K562 (cell line): Measurements from ENCODE around the gene CWF19L2. TPM values are rescaled to one million over a fixed set of nuclear protein-coding genes. Genes with fewer than 3 reads are reported as not detected.

Experiments used
- ATAC-seq: fragments of 200-7000 bp; cut with Tn5 transposase; 3 replicates; pipeline ENCODE4 v1.9.1; 2020; ENCODE audit warnings: moderate library complexity
- BruUV-seq: library from RNA; stranded (reverse); fragments of 400-500 nt; replicated peaks from 2 replicates; lab custom pipeline; 2021; lab: Mats Ljungman, UMichigan
- CTCF ChIA-PET: fragments of 300-600 bp; formaldehyde crosslinking; extraction: SDS; loops from one replicate; lab custom pipeline; 2021; ENCODE audit warnings: low intra/inter-chr PET ratio; lab: Yijun Ruan, JAX
- POLR2A ChIA-PET: fragments of 300-600, 350-650 bp; sonication (Branson Sonifier 250); formaldehyde crosslinking; extraction: SDS; loops from one replicate; lab custom pipeline; 2021; ENCODE audit warnings: antibody characterized with exemption, inconsistent platforms; lab: Yijun Ruan, JAX
- DNase-seq, 4 experiments: peaks; one replicate each; pipeline versions ENCODE4 v3.0.0 to v3.0.0-alpha.2; 2011 to 2018; ENCODE audit warnings: low spot score in 3 of 4, mixed read lengths in 3 of 4; ENCODE audit errors: extremely low read depth in 1 of 4
- FAIRE-seq: peaks from 2 replicates; lab custom pipeline; 2011; peaks lifted over from hg19 to GRCh38; lab: Jason Lieb, UNC
- H2AFZ ChIP-seq: 2 replicates; pipeline ENCODE4 v1.6.0; 2011; ENCODE audit warnings: low read depth, low read length, control low read depth, inconsistent platforms
- H3K27ac ChIP-seq: fragments of 200-600 bp; 3 replicates; pipeline ENCODE4 v1.8.0; 2011; ENCODE audit warnings: low read depth, mild to moderate bottlenecking, control low read depth, inconsistent platforms, low read length, moderate library complexity, mixed read lengths; ENCODE audit errors: extremely low read depth
- H3K27me3 ChIP-seq, 2 experiments: fragments of 300-600 bp in 1 of 2; 2 replicates in 1 of 2; 3 replicates in 1 of 2; pipeline versions ENCODE4 v1.6.0 to v1.8.0; 2011; ENCODE audit warnings: inconsistent platforms in 2 of 2, low read length in 2 of 2, mild to moderate bottlenecking in 1 of 2, mixed read lengths in 1 of 2, moderate library complexity in 1 of 2; ENCODE audit not compliant: control insufficient read depth in 2 of 2, insufficient read depth in 2 of 2
- H3K36me3 ChIP-seq: fragments of 300-600 bp; 3 replicates; pipeline ENCODE4 v1.8.0; 2011; ENCODE audit warnings: mild to moderate bottlenecking, low read length, inconsistent platforms; ENCODE audit not compliant: control insufficient read depth, insufficient read depth
- H3K4me1 ChIP-seq, 2 experiments: fragments of 200-600 bp in 1 of 2; replicated peaks in 1 of 2; 2 replicates in 1 of 2; 3 replicates in 1 of 2; pipeline versions ENCODE4 v1.5.1 to v1.8.0; 2011; ENCODE audit warnings: inconsistent platforms in 2 of 2, low read length in 2 of 2, mild to moderate bottlenecking in 1 of 2, mixed read lengths in 1 of 2, moderate library complexity in 1 of 2; ENCODE audit not compliant: control insufficient read depth in 2 of 2, insufficient read depth in 2 of 2
- H3K4me2 ChIP-seq: 2 replicates; pipeline ENCODE4 v1.6.1; 2011; ENCODE audit warnings: low read length, control low read depth, inconsistent platforms, mixed read lengths; ENCODE audit not compliant: insufficient read depth
- H3K4me3 ChIP-seq: fragments of 200-600 bp; sonication (generic), shearing (Covaris generic); 2 replicates; pipeline ENCODE4 v1.5.1; 2016; ENCODE audit warnings: control low read depth, inconsistent platforms
- H3K79me2 ChIP-seq: fragments of 200-600 bp; 3 replicates; pipeline ENCODE4 v1.8.0; 2011; ENCODE audit warnings: low read length, inconsistent platforms; ENCODE audit not compliant: control insufficient read depth, insufficient read depth
- H3K9ac ChIP-seq, 2 experiments: 2 replicates each; pipeline versions ENCODE4 v1.6.0 to v1.6.1; 2011; ENCODE audit warnings: low read depth in 2 of 2, low read length in 2 of 2, control low read depth in 1 of 2, inconsistent platforms in 1 of 2, mild to moderate bottlenecking in 1 of 2, mixed read lengths in 1 of 2; ENCODE audit not compliant: insufficient read depth in 1 of 2
- H3K9me1 ChIP-seq: one replicate; pipeline ENCODE4 v1.6.0; 2011; ENCODE audit warnings: inconsistent platforms, mild to moderate bottlenecking, low read length, moderate library complexity; ENCODE audit not compliant: control insufficient read depth, insufficient read depth
- H3K9me3 ChIP-seq: replicated peaks from 2 replicates; pipeline ENCODE4 v1.5.1; 2011; ENCODE audit warnings: low read depth, low read length, inconsistent platforms; ENCODE audit not compliant: control insufficient read depth, insufficient read depth
- H4K20me1 ChIP-seq: replicated peaks from 2 replicates; pipeline ENCODE4 v1.6.1; 2011; ENCODE audit warnings: low read length, inconsistent platforms, mixed read lengths; ENCODE audit not compliant: control insufficient read depth, insufficient read depth
- BCL6 ChIP-seq: fragments of 250-450 bp; sonication (Bioruptor Pico); IDR thresholded peaks from 2 replicates; pipeline ENCODE4 v1.4.0; 2020
- CGGBP1 ChIP-seq: fragments of 250-450 bp; sonication (Bioruptor Pico); IDR thresholded peaks from 2 replicates; pipeline ENCODE4 v1.9.0; 2021; ENCODE audit warnings: mild to moderate bottlenecking
- FOXA3 ChIP-seq, 2 experiments: fragments of 450-650 bp in 1 of 2; sonication (generic) in 1 of 2; formaldehyde crosslinking; IDR thresholded peaks in 1 of 2; conservative IDR thresholded peaks in 1 of 2; 2 replicates each; pipeline versions ENCODE4 v1.4.0 to v1.8.0; 2020 to 2022; ENCODE audit warnings: mild to moderate bottlenecking in 2 of 2, missing genetic modification reagents in 1 of 2
- ID3 ChIP-seq, 2 experiments: fragments of 250-450 bp in 1 of 2; fragments of 450-650 bp in 1 of 2; sonication (Bioruptor Pico) in 1 of 2; IDR thresholded peaks; 2 replicates each; pipeline versions ENCODE4 v1.6.1 to v1.8.0; 2016 to 2021; ENCODE audit warnings: mild to moderate bottlenecking in 2 of 2, moderate library complexity in 2 of 2, missing compliant biosample characterization in 1 of 2, missing genetic modification characterization in 1 of 2
- NFIC ChIP-seq: fragments of 450-650 bp; IDR thresholded peaks from 2 replicates; pipeline ENCODE4 v1.6.1; 2017; ENCODE audit warnings: mild to moderate bottlenecking, inconsistent platforms
- NFIX ChIP-seq: fragments of 250-450 bp; sonication (Bioruptor Pico); IDR thresholded peaks from 2 replicates; pipeline ENCODE4 v1.4.0; 2020; ENCODE audit warnings: low read depth, mild to moderate bottlenecking, moderate library complexity
- PTRF ChIP-seq: fragments of 450-650 bp; IDR thresholded peaks from 2 replicates; pipeline ENCODE4 v1.6.1; 2016; ENCODE audit warnings: mild to moderate bottlenecking, missing genetic modification characterization, missing compliant biosample characterization
- SMAD4 ChIP-seq: fragments of 250-450 bp; sonication (Bioruptor Pico); conservative IDR thresholded peaks from 2 replicates; pipeline ENCODE4 v1.8.0; 2021; ENCODE audit warnings: inconsistent platforms, mild to moderate bottlenecking, moderate library complexity
- SUPT5H ChIP-seq: fragments of 450-650 bp; IDR thresholded peaks from 2 replicates; pipeline ENCODE4 v1.6.1; 2016
- UBTF ChIP-seq, 2 experiments: IDR thresholded peaks; 2 replicates each; pipeline ENCODE4 v1.6.1; 2012; ENCODE audit warnings: improper control_type of control experiment in 2 of 2, low read depth in 2 of 2, low read length in 2 of 2, borderline replicate concordance in 1 of 2
- USF1 ChIP-seq: sonication (generic); formaldehyde crosslinking; IDR thresholded peaks from 2 replicates; pipeline ENCODE4 v1.9.0; 2022; ENCODE audit warnings: mild to moderate bottlenecking, missing genetic modification reagents
- ZFX ChIP-seq: sonication (generic); formaldehyde crosslinking; IDR thresholded peaks from 2 replicates; pipeline ENCODE4 v1.8.0; 2022; ENCODE audit warnings: mild to moderate bottlenecking, missing genetic modification reagents, moderate library complexity
- WGBS: fragments of 100-300 bp; shearing (Covaris generic); methylation state at CpG from one replicate; pipeline ENCODE4 v1.1.6; 2016; ENCODE audit warnings: low coverage, mixed read lengths; ENCODE audit not compliant: insufficient coverage; ENCODE audit errors: missing lambda C conversion rate; 5-methylcytosine and 5-hydroxymethylcytosine counted together
- in situ Hi-C: fragments of 300-500 bp; cut with MboI; formaldehyde crosslinking; loops from 4 replicates; pipeline ENCODE4 v1.15.0; 2018; ENCODE audit warnings: inconsistent platforms, mixed read lengths
- intact Hi-C: fragments of 100-400 bp; cut with micrococcal nuclease; formaldehyde crosslinking; loops from 2 replicates; pipeline ENCODE4 v1.14.2; 2022
- polyA plus RNA-seq, 8 experiments: library from polyadenylated mRNA; depleted of rRNA in 4 of 8; stranded (reverse) in 5 of 8; unstranded in 3 of 8; fragments of >200 nt; fragmentation: Nextera tagmentation in 2 of 8; fragmentation: Illumina TruSeq in 1 of 8; extraction: Ambion mirVana in 2 of 8; extraction: Trizol in 1 of 8; gene quantifications; 2 replicates each; pipeline versions ENCODE4 v1.2.1 to v1.2.3, GENCODE V29; 2011 to 2014; ENCODE audit warnings: inconsistent platforms in 1 of 8, missing spikeins in 1 of 8
- total RNA-seq, 7 experiments: library from RNA; depleted of rRNA in 6 of 7; stranded (reverse); fragments of >200 nt in 6 of 7; fragmentation: Illumina TruSeq in 2 of 7; extraction: Trizol in 2 of 7; gene quantifications; 2 replicates each; pipeline versions ENCODE4 v1.2.1 to v1.2.3, GENCODE V29; 2011 to 2021; ENCODE audit warnings: low replicate concordance in 1 of 7

The CWF19L2 gene
- total and polyA plus RNA-seq, 9 of the 15 experiments (the other 6 are each of a cell fraction or from before 2014, with no cell fraction given), result 4.7 to 23.3 (median 10.2) TPM

- no peak overlapping the region for H3K27ac ChIP-seq
- intact Hi-C loops, result no loop called here
- no peaks in the 10 kb centered on the region for H4K20me1 ChIP-seq
- H3K79me2 ChIP-seq, result no peaks in the 10 kb centered on the region
- peak; percentile 18 to 41 (median 33) for DNase-seq
- peak; percentile 53 for ATAC-seq
- H3K9me3 ChIP-seq, result no peaks in the 10 kb centered on the region
- ChIA-PET CTCF (no interaction called here), POLR2A (no interaction called here)
- 11% methylated on average over 3 of the region's 3 CpGs for WGBS
- in situ Hi-C loops, result no loop called here
- TF ChIP-seq PTRF (tag) (no peak), SMAD4 (CRISPR knock-in tag) (no peak), CGGBP1 (no peak), SUPT5H (no peak), USF1 (CRISPR knock-in tag) (no peak), FOXA3 (CRISPR knock-in tag; conservative IDR thresholded peaks at IDR 0.05 in 1 of 2, IDR thresholded peaks at IDR 0.05 in 1 of 2) (no peak), UBTF (IDR thresholded peaks at IDR 0.05; ENCODE audit: borderline replicate concordance in 1 of 2, low read depth in 2 of 2, low read length in 2 of 2) (no peak), ID3 (CRISPR knock-in tag; IDR thresholded peaks at IDR 0.05) (no peak), ID3 (tag; IDR thresholded peaks at IDR 0.05) (no peak), NFIX (CRISPR knock-in tag) (peak; percentile 36; the same call in 1 of the 2 replicates), NFIC (peak; percentile 97), BCL6 (no peak), ZFX (CRISPR knock-in tag) (no peak)
- no peak overlapping the region for H2AFZ ChIP-seq
- no peak overlapping the region for H3K4me2 ChIP-seq
- H3K9ac ChIP-seq, result no peak overlapping the region
- FAIRE-seq, result no peak
- no TSS peak for BruUV-seq
- H3K4me1 ChIP-seq, result no peaks in the 10 kb centered on the region; a peak in 1 of 5 replicates
- no peak overlapping the region for H3K4me3 ChIP-seq
- no peaks in the 10 kb centered on the region for H3K36me3 ChIP-seq
- H3K9me1 ChIP-seq, result no peaks in the 10 kb centered on the region
- H3K27me3 ChIP-seq, result no peaks in the 10 kb centered on the region
Observed at GRCh38 chr11:107468596-107468995, 11.0 kb upstream of the CWF19L2 start.
